ENCODE data around the gene SNED1.

SNED1 gene

DNA sequence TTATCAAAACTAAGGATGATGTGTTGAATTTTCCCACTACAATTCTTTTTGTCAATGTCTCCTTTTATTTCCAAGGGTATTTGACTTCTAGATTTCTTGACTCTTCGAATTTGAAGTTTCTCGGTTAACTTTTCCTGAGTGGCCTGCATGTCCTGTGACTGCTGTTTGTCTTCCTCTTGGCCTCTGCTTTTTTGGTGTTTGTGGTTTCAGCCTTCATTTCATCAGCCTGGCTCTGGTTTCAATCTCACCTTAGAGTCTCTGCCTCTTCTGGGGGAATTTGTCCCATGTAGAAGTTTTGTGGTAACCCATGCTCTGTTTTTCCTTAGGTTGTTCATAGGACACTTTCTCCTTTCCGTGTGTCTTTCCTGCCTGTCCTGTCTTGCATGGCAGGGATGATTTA, 28.3 kb upstream of the SNED1 start:
- Histone ChIP-seq H3K27me3 (ENCODE audit: insufficient read depth, low read depth) (peaks cover 46% of the 10 kb centered on the region), H3K4me1 (ENCODE audit: low read depth, poor library complexity, severe bottlenecking) (no peaks in the 10 kb centered on the region), H3K79me2 (ENCODE audit: insufficient read depth, low read depth) (no peaks in the 10 kb centered on the region), H2AFZ (ENCODE audit: low read depth) (no peak overlapping the region), H4K20me1 (ENCODE audit: insufficient read depth) (no peaks in the 10 kb centered on the region), H3K27ac (no peak overlapping the region), H3K4me3 (IDR thresholded peaks at IDR 0.05; ENCODE audit: insufficient read depth, low read depth, low read length) (no peak overlapping the region), H3K36me3 (ENCODE audit: insufficient read depth) (no peaks in the 10 kb centered on the region), H3K4me2 (no peak overlapping the region), H3K9ac (no peak overlapping the region)
- TF ChIP-seq, protein P1, sequence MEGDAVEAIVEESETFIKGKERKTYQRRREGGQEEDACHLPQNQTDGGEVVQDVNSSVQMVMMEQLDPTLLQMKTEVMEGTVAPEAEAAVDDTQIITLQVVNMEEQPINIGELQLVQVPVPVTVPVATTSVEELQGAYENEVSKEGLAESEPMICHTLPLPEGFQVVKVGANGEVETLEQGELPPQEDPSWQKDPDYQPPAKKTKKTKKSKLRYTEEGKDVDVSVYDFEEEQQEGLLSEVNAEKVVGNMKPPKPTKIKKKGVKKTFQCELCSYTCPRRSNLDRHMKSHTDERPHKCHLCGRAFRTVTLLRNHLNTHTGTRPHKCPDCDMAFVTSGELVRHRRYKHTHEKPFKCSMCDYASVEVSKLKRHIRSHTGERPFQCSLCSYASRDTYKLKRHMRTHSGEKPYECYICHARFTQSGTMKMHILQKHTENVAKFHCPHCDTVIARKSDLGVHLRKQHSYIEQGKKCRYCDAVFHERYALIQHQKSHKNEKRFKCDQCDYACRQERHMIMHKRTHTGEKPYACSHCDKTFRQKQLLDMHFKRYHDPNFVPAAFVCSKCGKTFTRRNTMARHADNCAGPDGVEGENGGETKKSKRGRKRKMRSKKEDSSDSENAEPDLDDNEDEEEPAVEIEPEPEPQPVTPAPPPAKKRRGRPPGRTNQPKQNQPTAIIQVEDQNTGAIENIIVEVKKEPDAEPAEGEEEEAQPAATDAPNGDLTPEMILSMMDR (conservative IDR thresholded peaks at IDR 0.05; ENCODE audit: low read depth, low read length) = no peak

DNA sequence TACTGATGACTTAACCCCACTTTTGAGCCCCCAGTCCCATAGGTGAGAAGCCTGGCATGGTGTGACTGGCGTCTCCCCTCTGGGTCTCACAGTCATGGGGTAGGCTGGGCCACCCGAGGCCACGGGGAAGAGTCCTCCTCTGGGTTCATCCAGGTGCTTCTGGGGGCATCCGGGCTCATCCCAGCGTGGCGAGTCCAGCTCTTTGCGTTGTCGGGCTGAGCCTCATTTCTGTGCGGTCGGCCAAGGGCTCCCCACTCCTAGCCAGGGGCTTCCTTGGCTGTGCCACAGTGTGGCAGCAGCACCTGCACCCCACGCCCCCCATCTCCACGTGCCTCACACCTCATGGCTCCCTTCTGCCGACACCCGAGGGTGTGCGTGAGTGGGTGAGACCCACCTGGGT, 27.6 kb upstream of the SNED1 start:
- TF ChIP-seq, protein P1 (conservative IDR thresholded peaks at IDR 0.05; ENCODE audit: low read depth, low read length) = no peak
- H3K9ac ChIP-seq = no peak overlapping the region
- no peak overlapping the region for H2AFZ ChIP-seq (ENCODE audit: low read depth)
- H3K79me2 ChIP-seq (ENCODE audit: insufficient read depth, low read depth) = no peaks in the 10 kb centered on the region
- no peaks in the 10 kb centered on the region for H4K20me1 ChIP-seq (ENCODE audit: insufficient read depth)
- no peaks in the 10 kb centered on the region for H3K4me1 ChIP-seq (ENCODE audit: low read depth, poor library complexity, severe bottlenecking)
- H3K36me3 ChIP-seq (ENCODE audit: insufficient read depth) = no peaks in the 10 kb centered on the region
- H3K4me3 ChIP-seq (IDR thresholded peaks at IDR 0.05; ENCODE audit: insufficient read depth, low read depth, low read length) = no peak overlapping the region
- H3K27ac ChIP-seq = no peak overlapping the region
- H3K27me3 ChIP-seq (ENCODE audit: insufficient read depth, low read depth) = peaks cover 46% of the 10 kb centered on the region
- H3K4me2 ChIP-seq = no peak overlapping the region

DNA sequence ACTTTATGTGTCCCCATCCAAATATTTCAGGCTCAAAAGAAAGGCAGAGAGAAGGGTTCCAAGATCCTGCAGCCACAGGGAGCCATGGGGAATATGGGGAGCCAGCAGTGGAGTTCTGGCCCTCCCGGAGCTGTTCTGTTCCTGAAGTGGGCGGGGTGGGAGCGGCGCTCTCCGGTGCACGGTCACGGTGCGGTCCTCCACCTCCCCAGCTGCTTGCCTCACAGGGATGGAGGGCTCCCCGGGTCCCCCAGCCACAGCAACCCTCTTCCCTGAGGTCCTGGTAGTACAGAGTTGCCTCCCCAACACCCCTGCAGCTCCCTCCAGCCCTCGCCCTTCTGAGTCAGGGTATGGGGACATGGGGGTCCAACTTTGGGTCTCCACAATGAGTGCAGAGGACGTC, 26.2 kb upstream of the SNED1 start:
- no peak overlapping the region for H3K4me2 ChIP-seq
- H3K9ac ChIP-seq = no peak overlapping the region
- H3K27ac ChIP-seq = no peak overlapping the region

DNA sequence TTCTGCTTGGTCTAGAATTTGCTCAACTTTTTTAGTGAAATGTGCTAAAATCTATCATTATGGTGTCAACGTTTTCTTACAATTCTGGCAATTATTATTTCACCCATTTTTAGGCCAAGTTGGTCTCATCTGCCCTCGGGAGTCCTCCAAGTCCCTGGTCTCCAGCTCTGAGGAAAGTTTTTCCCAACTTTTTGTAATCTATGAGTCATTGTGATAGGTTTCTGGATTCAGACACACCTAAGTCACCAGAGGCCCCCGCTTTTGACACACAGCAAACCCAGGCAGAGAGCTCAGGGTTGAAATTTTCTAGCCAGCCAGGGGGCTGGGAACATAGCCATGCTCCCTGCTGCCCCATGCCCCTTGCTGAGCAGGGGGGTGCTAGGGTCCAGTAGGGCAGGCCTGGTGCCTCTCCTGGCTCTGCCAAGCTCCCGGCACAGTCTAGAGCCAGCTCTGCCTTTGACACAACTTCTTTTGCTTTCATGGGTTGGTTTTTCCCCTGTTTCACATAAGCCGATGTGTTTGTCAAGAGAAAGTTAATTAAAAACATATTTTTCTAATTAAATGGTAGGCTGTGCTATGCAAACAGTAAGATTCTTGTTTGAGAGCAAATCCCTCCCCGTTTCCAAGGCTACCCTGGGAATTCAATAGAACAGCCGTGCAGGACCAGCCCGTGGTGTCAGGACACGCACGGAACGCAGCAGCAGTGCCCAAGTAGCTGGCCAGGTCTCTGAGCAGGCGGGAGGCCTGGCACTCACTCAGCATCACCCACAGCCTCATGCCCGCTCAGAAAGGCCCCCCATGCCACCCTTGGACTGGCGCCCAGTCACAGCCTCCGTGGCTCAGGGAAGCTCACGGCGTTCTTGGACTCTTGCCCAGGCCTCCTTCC, 25.5 kb upstream of the SNED1 start:
- Histone ChIP-seq H4K20me1 (ENCODE audit: insufficient read depth) (no peaks in the 10 kb centered on the region), H3K4me1 (ENCODE audit: low read depth, poor library complexity, severe bottlenecking) (no peaks in the 10 kb centered on the region), H3K9ac (no peak overlapping the region), H3K79me2 (ENCODE audit: insufficient read depth, low read depth) (no peaks in the 10 kb centered on the region), H3K4me2 (no peak overlapping the region), H2AFZ (ENCODE audit: low read depth) (no peak overlapping the region), H3K27me3 (ENCODE audit: insufficient read depth, low read depth) (peaks cover 43% of the 10 kb centered on the region), H3K36me3 (ENCODE audit: insufficient read depth) (no peaks in the 10 kb centered on the region), H3K27ac (no peak overlapping the region), H3K4me3 (IDR thresholded peaks at IDR 0.05; ENCODE audit: insufficient read depth, low read depth, low read length) (no peak overlapping the region)
- TF ChIP-seq, protein P1 (conservative IDR thresholded peaks at IDR 0.05; ENCODE audit: low read depth, low read length) = no peak

More for the DNA sequence above, 26.2 kb upstream of the SNED1 start:
- no peaks in the 10 kb centered on the region for H3K4me1 ChIP-seq (ENCODE audit: low read depth, poor library complexity, severe bottlenecking)
- H4K20me1 ChIP-seq (ENCODE audit: insufficient read depth) = no peaks in the 10 kb centered on the region
- H3K27me3 ChIP-seq (ENCODE audit: insufficient read depth, low read depth) = peaks cover 43% of the 10 kb centered on the region
- no peaks in the 10 kb centered on the region for H3K36me3 ChIP-seq (ENCODE audit: insufficient read depth)
- H3K79me2 ChIP-seq (ENCODE audit: insufficient read depth, low read depth) = no peaks in the 10 kb centered on the region
- no peak overlapping the region for H2AFZ ChIP-seq (ENCODE audit: low read depth)
- TF ChIP-seq, protein P1 (conservative IDR thresholded peaks at IDR 0.05; ENCODE audit: low read depth, low read length) = no peak
- no peak overlapping the region for H3K4me3 ChIP-seq (IDR thresholded peaks at IDR 0.05; ENCODE audit: insufficient read depth, low read depth, low read length)
